SK-N-SH treated with all-trans-retinoic acid at 6 μM for 48 hours (cell line): Measurements from ENCODE around the gene CACNA1D.

Source experiments
- ATAC-seq: fragments of 200-7000 bp; cut with Tn5 transposase; 3 replicates; pipeline ENCODE4 v1.9.1; 2020; ENCODE audit warnings: mild to moderate bottlenecking, moderate library complexity
- ARNTL ChIP-seq: fragments of 450-650 bp; formaldehyde crosslinking; IDR thresholded peaks from 2 replicates; pipeline ENCODE4 v1.5.0; 2020; ENCODE audit warnings: low read depth, mild to moderate bottlenecking, moderate library complexity, borderline replicate concordance
- BACH2 ChIP-seq: fragments of 250-450 bp; sonication (Bioruptor Pico); IDR thresholded peaks from 2 replicates; pipeline ENCODE4 v1.9.0; 2021; ENCODE audit warnings: mild to moderate bottlenecking, borderline replicate concordance
- GLIS3 ChIP-seq: fragments of 250-450 bp; sonication (Bioruptor Pico); IDR thresholded peaks from 2 replicates; pipeline ENCODE4 v1.5.0; 2020; ENCODE audit warnings: mild to moderate bottlenecking, moderate library complexity
- OSR1 ChIP-seq: fragments of 250-450 bp; sonication (Bioruptor Pico); IDR thresholded peaks from 2 replicates; pipeline ENCODE4 v1.8.0; 2022; ENCODE audit warnings: moderate library complexity, mild to moderate bottlenecking, inconsistent platforms
- PPARA ChIP-seq: fragments of 250-450 bp; sonication (Bioruptor Pico); IDR thresholded peaks from 2 replicates; pipeline ENCODE4 v1.5.0; 2020; ENCODE audit warnings: mild to moderate bottlenecking, borderline replicate concordance
- RARB ChIP-seq: fragments of 250-450 bp; sonication (Bioruptor Pico); IDR thresholded peaks from 2 replicates; pipeline ENCODE4 v1.8.0; 2021; ENCODE audit warnings: mild to moderate bottlenecking, moderate library complexity
- TOX ChIP-seq: fragments of 250-450 bp; sonication (Bioruptor Pico); IDR thresholded peaks from 2 replicates; pipeline ENCODE4 v1.8.0; 2021; ENCODE audit warnings: mild to moderate bottlenecking, moderate library complexity, borderline replicate concordance
- ZC3H10 ChIP-seq: fragments of 250-450 bp; sonication (Bioruptor Pico); IDR thresholded peaks from 2 replicates; pipeline ENCODE4 v1.5.1; 2021; ENCODE audit warnings: mild to moderate bottlenecking, moderate library complexity
- ZFP30 ChIP-seq: fragments of 450-650 bp; formaldehyde crosslinking; IDR thresholded peaks from 2 replicates; pipeline ENCODE4 v1.5.0; 2022; ENCODE audit warnings: mild to moderate bottlenecking, moderate library complexity
- ZNF70 ChIP-seq: fragments of 450-650 bp; formaldehyde crosslinking; IDR thresholded peaks from 2 replicates; pipeline ENCODE4 v1.5.0; 2020; ENCODE audit warnings: mild to moderate bottlenecking, moderate library complexity
- ZNF8 ChIP-seq: fragments of 450-650 bp; formaldehyde crosslinking; IDR thresholded peaks from 2 replicates; pipeline ENCODE4 v1.5.0; 2020; ENCODE audit warnings: mild to moderate bottlenecking, moderate library complexity
- TF ChIP-seq, protein P1 (sequence below): fragments of 250-450 bp; sonication (Bioruptor Pico); IDR thresholded peaks from 2 replicates; pipeline ENCODE4 v1.5.0; 2020; ENCODE audit warnings: mild to moderate bottlenecking, moderate library complexity
- TF ChIP-seq, protein P2 (sequence below): fragments of 250-450 bp; sonication (Bioruptor Pico); IDR thresholded peaks from 2 replicates; pipeline ENCODE4 v1.5.1; 2021; ENCODE audit warnings: mild to moderate bottlenecking, moderate library complexity
- TF ChIP-seq, protein P3 (sequence below): fragments of 250-450 bp; sonication (Bioruptor Pico); IDR thresholded peaks from 2 replicates; pipeline ENCODE4 v1.5.1; 2020; ENCODE audit warnings: low read depth, mild to moderate bottlenecking, moderate library complexity
- TF ChIP-seq, protein P4 (sequence below): fragments of 250-450 bp; sonication (Bioruptor Pico); IDR thresholded peaks from 2 replicates; pipeline ENCODE4 v1.8.0; 2020; ENCODE audit warnings: mild to moderate bottlenecking, moderate library complexity, borderline replicate concordance

Gene CACNA1D

DNA sequence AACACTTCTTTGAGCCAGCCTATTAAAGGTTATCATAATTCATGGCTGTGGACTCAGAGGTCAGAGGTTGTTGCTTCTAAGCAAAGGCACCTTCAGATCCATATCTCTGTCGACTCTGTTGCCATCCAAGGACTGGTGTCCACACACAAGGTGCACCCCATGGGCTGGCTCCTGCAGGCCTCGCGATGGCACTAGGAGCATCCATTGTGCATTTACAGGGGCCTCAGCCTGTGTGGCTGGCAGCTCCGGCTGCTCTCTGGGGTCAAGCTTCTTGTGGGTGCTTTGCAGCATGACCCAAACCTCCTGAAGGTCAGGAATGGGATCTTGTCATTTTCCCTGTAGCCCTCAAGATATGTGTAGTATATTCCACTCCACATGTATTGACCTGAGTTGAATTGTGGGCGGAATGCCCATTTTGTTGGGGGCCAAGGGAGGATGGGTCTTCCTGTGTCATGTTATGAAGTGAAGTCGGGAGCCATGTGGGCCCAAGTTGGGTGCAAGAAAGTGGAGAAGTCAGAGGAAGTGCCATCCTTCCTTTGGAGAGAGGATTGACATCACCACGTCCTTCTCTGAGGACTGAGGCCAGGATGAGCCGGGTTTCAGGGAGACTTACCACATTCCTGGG is 308.0 kb downstream of the CACNA1D start:
- ATAC-seq, result no peak
- TF ChIP-seq, protein P1, sequence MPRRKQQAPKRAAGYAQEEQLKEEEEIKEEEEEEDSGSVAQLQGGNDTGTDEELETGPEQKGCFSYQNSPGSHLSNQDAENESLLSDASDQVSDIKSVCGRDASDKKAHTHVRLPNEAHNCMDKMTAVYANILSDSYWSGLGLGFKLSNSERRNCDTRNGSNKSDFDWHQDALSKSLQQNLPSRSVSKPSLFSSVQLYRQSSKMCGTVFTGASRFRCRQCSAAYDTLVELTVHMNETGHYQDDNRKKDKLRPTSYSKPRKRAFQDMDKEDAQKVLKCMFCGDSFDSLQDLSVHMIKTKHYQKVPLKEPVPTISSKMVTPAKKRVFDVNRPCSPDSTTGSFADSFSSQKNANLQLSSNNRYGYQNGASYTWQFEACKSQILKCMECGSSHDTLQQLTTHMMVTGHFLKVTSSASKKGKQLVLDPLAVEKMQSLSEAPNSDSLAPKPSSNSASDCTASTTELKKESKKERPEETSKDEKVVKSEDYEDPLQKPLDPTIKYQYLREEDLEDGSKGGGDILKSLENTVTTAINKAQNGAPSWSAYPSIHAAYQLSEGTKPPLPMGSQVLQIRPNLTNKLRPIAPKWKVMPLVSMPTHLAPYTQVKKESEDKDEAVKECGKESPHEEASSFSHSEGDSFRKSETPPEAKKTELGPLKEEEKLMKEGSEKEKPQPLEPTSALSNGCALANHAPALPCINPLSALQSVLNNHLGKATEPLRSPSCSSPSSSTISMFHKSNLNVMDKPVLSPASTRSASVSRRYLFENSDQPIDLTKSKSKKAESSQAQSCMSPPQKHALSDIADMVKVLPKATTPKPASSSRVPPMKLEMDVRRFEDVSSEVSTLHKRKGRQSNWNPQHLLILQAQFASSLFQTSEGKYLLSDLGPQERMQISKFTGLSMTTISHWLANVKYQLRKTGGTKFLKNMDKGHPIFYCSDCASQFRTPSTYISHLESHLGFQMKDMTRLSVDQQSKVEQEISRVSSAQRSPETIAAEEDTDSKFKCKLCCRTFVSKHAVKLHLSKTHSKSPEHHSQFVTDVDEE (CRISPR knock-in tag), result no peak
- TF ChIP-seq ZC3H10 (CRISPR knock-in tag) (no peak), RARB (CRISPR knock-in tag) (no peak), TOX (CRISPR knock-in tag) (no peak), ZNF8 (CRISPR knock-in tag) (no peak), BACH2 (no peak), ARNTL (CRISPR knock-in tag) (no peak), ZNF70 (CRISPR knock-in tag) (no peak)
- TF ChIP-seq, protein P2, sequence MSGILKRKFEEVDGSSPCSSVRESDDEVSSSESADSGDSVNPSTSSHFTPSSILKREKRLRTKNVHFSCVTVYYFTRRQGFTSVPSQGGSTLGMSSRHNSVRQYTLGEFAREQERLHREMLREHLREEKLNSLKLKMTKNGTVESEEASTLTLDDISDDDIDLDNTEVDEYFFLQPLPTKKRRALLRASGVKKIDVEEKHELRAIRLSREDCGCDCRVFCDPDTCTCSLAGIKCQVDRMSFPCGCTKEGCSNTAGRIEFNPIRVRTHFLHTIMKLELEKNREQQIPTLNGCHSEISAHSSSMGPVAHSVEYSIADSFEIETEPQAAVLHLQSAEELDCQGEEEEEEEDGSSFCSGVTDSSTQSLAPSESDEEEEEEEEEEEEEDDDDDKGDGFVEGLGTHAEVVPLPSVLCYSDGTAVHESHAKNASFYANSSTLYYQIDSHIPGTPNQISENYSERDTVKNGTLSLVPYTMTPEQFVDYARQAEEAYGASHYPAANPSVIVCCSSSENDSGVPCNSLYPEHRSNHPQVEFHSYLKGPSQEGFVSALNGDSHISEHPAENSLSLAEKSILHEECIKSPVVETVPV (CRISPR knock-in tag), result no peak
- TF ChIP-seq, protein P3, sequence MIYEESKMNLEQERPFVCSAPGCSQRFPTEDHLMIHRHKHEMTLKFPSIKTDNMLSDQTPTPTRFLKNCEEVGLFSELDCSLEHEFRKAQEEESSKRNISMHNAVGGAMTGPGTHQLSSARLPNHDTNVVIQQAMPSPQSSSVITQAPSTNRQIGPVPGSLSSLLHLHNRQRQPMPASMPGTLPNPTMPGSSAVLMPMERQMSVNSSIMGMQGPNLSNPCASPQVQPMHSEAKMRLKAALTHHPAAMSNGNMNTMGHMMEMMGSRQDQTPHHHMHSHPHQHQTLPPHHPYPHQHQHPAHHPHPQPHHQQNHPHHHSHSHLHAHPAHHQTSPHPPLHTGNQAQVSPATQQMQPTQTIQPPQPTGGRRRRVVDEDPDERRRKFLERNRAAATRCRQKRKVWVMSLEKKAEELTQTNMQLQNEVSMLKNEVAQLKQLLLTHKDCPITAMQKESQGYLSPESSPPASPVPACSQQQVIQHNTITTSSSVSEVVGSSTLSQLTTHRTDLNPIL, result no peak
- TF ChIP-seq, protein P4, sequence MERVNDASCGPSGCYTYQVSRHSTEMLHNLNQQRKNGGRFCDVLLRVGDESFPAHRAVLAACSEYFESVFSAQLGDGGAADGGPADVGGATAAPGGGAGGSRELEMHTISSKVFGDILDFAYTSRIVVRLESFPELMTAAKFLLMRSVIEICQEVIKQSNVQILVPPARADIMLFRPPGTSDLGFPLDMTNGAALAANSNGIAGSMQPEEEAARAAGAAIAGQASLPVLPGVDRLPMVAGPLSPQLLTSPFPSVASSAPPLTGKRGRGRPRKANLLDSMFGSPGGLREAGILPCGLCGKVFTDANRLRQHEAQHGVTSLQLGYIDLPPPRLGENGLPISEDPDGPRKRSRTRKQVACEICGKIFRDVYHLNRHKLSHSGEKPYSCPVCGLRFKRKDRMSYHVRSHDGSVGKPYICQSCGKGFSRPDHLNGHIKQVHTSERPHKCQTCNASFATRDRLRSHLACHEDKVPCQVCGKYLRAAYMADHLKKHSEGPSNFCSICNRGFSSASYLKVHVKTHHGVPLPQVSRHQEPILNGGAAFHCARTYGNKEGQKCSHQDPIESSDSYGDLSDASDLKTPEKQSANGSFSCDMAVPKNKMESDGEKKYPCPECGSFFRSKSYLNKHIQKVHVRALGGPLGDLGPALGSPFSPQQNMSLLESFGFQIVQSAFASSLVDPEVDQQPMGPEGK (CRISPR knock-in tag), result no peak

DNA sequence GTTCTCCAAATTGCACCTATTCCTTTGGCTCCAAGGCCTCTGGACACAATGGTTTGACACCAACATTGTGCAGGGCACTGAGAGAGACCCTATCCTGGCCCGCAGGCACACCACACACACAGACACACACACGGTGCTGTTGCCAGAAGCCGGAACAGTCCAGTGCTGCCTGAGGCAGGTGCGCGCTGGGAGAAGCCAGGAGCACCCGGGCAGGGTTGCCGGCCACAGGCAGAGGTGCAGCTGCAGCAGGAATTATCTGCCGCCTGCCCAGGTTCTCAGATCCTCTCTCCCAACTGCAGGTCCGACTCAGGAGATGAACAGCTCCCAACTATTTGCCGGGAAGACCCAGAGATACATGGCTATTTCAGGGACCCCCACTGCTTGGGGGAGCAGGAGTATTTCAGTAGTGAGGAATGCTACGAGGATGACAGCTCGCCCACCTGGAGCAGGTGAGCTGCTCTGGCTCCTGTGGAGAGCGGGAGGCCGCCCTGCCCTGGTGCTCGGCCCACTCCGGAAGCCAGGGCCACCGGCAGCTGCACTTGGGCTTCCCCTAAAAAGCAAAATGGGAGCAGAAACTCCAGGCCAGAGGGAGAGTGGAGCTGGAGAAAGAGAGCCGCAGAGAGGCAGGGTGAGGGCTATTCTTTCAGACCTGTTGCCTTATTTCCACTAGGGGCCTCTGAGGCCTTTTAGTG is 308.9 kb downstream of the CACNA1D start:
- ATAC-seq, result no peak
- TF ChIP-seq, protein P4 (CRISPR knock-in tag), result no peak
- TF ChIP-seq PPARA (CRISPR knock-in tag), result no peak
- no peak for TF ChIP-seq ZC3H10 (CRISPR knock-in tag)
- TF ChIP-seq, protein P3, result no peak
- no peak for TF ChIP-seq OSR1 (CRISPR knock-in tag)
- no peak for TF ChIP-seq ZNF8 (CRISPR knock-in tag)
- no peak for TF ChIP-seq ARNTL (CRISPR knock-in tag)
- no peak for TF ChIP-seq ZFP30 (CRISPR knock-in tag)
- no peak for TF ChIP-seq GLIS3 (CRISPR knock-in tag)
